Measurements from ENCODE around the gene NCKAP5.
A peak's percentile ranks its signal among the peaks of the same experiment; 100 is the strongest.

NCKAP5 gene

GRCh38 chr2:133425612-133426011 is 142.7 kb downstream of the NCKAP5 start:
- TF ChIP-seq CTCF (IDR thresholded peaks at IDR 0.05; ENCODE audit: low read depth, low read length) = no peak
- H3K27me3 ChIP-seq (ENCODE audit: insufficient read depth, low read depth, severe bottlenecking) = no peaks in the 10 kb centered on the region
- no peak overlapping the region for H3K27ac ChIP-seq
- H3K9me3 ChIP-seq (ENCODE audit: severe bottlenecking) = no peaks in the 10 kb centered on the region
- no peak for DNase-seq
- H3K36me3 ChIP-seq = no peaks in the 10 kb centered on the region
- H3K4me3 ChIP-seq (ENCODE audit: low read depth, low read length) = no peak overlapping the region

GRCh38 chr2:133424876-133425275 is 143.4 kb downstream of the NCKAP5 start:
- TF ChIP-seq CTCF (IDR thresholded peaks at IDR 0.05; ENCODE audit: low read depth, low read length) = no peak
- Histone ChIP-seq H3K36me3 (no peaks in the 10 kb centered on the region), H3K4me3 (ENCODE audit: low read depth, low read length) (no peak overlapping the region), H3K9me3 (ENCODE audit: severe bottlenecking) (no peaks in the 10 kb centered on the region), H3K27ac (no peak overlapping the region), H3K27me3 (ENCODE audit: insufficient read depth, low read depth, severe bottlenecking) (no peaks in the 10 kb centered on the region)
- no peak for DNase-seq

GRCh38 chr2:133422931-133423351 is 145.3 kb downstream of the NCKAP5 start:
- no peaks in the 10 kb centered on the region for H3K27me3 ChIP-seq (ENCODE audit: insufficient read depth, low read depth, severe bottlenecking)
- H3K27ac ChIP-seq = no peak overlapping the region
- no peaks in the 10 kb centered on the region for H3K9me3 ChIP-seq (ENCODE audit: severe bottlenecking)
- no peaks in the 10 kb centered on the region for H3K36me3 ChIP-seq
- H3K4me3 ChIP-seq (ENCODE audit: low read depth, low read length) = no peak overlapping the region
- DNase-seq = no peak
- no peak for TF ChIP-seq CTCF (IDR thresholded peaks at IDR 0.05; ENCODE audit: low read depth, low read length)

- Histone ChIP-seq H3K27ac (no peak overlapping the region), H3K36me3 (no peaks in the 10 kb centered on the region), H3K27me3 (ENCODE audit: insufficient read depth, low read depth, severe bottlenecking) (no peaks in the 10 kb centered on the region), H3K9me3 (ENCODE audit: severe bottlenecking) (no peaks in the 10 kb centered on the region), H3K4me3 (ENCODE audit: low read depth, low read length) (no peak overlapping the region)
- TF ChIP-seq CTCF (IDR thresholded peaks at IDR 0.05; ENCODE audit: low read depth, low read length) = peak; percentile 16; the same call in 1 of the 2 replicates
- peak; percentile 29 for DNase-seq
These were observed 146.5 kb downstream of the NCKAP5 start for GRCh38 chr2:133421516-133422324.

- Histone ChIP-seq H3K27me3 (ENCODE audit: insufficient read depth, low read depth, severe bottlenecking) (no peaks in the 10 kb centered on the region), H3K36me3 (no peaks in the 10 kb centered on the region), H3K9me3 (ENCODE audit: severe bottlenecking) (no peaks in the 10 kb centered on the region), H3K4me3 (ENCODE audit: low read depth, low read length) (no peak overlapping the region), H3K27ac (no peak overlapping the region)
- DNase-seq = no peak
- no peak for TF ChIP-seq CTCF (IDR thresholded peaks at IDR 0.05; ENCODE audit: low read depth, low read length)
These were observed 147.5 kb downstream of the NCKAP5 start for GRCh38 chr2:133420788-133421187.

GRCh38 chr2:133418671-133419070 is 149.6 kb downstream of the NCKAP5 start:
- no peak for DNase-seq

More at GRCh38 chr2:133418671-133419070, 149.6 kb downstream of the NCKAP5 start:
- Histone ChIP-seq H3K36me3 (no peaks in the 10 kb centered on the region), H3K27me3 (ENCODE audit: insufficient read depth, low read depth, severe bottlenecking) (no peaks in the 10 kb centered on the region), H3K4me3 (ENCODE audit: low read depth, low read length) (no peak overlapping the region), H3K9me3 (ENCODE audit: severe bottlenecking) (no peaks in the 10 kb centered on the region), H3K27ac (no peak overlapping the region)
- no peak for TF ChIP-seq CTCF (IDR thresholded peaks at IDR 0.05; ENCODE audit: low read depth, low read length)

All from WERI-Rb-1 (cell line).